Endothelial cell of hepatic sinusoid (primary cell): Measurements from ENCODE around the gene DELE1.

Source experiments
- in situ Hi-C: cut with HindIII; loops from 2 replicates; pipeline ENCODE4 v1.10.0; 2017; ENCODE audit warnings: low sequenced_read_pairs

The DELE1 gene

DNA sequence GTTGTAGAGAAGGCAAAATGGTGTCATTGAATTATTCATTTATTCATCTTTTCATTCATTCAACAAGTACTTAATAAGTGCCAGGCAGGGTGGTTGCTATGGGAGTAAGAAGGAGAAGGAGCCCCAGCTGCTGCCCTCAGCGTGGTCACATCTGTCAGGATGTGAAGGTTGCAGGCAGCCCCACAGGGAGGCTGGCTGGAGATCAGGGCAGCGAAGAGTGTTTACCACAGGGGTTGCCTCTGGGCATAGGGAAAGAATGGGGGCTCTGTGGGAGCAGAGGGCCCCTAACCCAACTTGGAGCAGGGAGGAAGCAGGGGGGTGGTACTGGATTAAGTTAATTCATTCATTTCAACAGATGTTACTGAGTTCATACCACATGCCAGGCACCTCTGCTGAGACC, 28.3 kb downstream of the DELE1 start:
- in situ Hi-C loops, result no loop called here

DNA sequence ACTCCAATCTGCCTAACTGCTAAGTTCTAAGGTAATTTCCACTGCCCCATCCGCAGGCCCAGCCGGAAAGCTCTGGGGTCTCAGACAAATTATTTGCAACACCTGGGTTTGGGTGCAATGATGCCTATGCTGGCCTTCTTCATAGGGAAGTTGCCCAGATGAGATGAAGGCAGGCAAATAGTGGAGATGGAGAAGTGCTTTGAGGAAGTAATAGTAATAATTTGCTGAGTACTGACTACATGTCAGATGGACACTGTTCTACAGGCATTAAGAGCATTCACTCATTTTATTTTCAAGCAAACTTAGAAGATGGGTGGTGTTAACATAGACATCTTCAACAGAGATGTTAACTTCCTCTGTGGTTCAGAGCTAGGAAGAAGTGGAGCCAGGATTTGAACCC, 30.5 kb downstream of the DELE1 start:
- in situ Hi-C loops, result no loop called here

- in situ Hi-C loops, result loop anchor here (5.0 kb wide), 1 partner anchor 45 kb away; no protein-coding TSS in a partner anchor
Measured at GRCh38 chr5:141957367-141957996, 33.8 kb downstream of the DELE1 start.

- in situ Hi-C loops, result loop anchor here (5.0 kb wide), 1 partner anchor 46 kb away; no protein-coding TSS in a partner anchor
Measured at GRCh38 chr5:141958113-141958512, 34.4 kb downstream of the DELE1 start, which contains the start of gene PCDH12. Gene PCDH12 (minus strand): TSS chr5:141958202. CDS start chr5:141957851, 351 bp downstream.

- in situ Hi-C loops, result loop anchor here (5.0 kb wide), 1 partner anchor 46 kb away; no protein-coding TSS in a partner anchor
Measured at GRCh38 chr5:141958546-141959172, 35.0 kb downstream of the DELE1 start.

- in situ Hi-C loops, result no loop called here
Measured at GRCh38 chr5:141960018-141960417, 36.3 kb downstream of the DELE1 start.

DNA sequence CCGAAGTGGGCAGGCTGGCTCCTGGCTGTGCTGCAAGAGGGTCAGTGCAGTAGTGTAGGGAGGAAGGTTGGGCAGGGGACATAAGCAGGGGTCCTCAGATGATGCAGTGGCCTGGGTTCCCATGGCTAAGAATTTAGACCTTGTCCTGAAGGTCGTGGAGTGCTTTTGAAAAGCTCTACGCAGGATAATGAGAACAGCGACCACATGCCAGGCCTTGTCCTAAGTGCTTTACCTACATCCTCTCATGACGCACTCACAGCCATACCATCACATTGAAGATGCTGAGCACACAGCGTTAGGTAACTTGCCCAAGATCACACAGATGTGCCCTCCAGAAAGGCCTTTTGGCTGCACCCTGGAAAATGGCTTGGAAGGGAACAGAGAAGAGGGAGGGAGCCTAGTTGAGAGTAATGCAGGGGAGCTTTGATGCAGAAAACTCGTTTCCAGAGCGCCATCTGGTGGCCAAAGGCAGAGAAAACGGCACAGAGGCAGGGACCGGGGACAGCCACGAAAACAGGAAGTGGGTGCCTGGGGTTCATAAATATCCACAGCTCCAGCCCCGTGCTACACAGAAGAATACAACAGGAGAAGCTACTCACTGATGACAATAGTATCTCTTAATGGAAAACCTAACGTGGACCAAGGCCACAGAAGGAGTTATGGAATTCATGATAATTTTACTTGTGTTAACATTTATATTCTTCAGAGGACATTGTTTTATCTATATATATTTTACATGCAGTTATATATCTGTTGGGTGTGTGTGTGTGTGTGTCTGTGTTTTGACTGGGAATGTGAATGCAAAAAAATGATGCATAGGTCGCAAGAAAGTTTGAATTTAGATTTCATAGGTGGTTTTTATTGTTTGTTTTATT, 37.0 kb downstream of the DELE1 start:
- in situ Hi-C loops, result no loop called here

GRCh38 chr5:141961466-141961865, 37.8 kb downstream of the DELE1 start:
- in situ Hi-C loops, result no loop called here

GRCh38 chr5:141963701-141964100, 40.0 kb downstream of the DELE1 start:
- in situ Hi-C loops, result no loop called here

GRCh38 chr5:141965071-141965470, 41.4 kb downstream of the DELE1 start:
- in situ Hi-C loops, result no loop called here

DNA sequence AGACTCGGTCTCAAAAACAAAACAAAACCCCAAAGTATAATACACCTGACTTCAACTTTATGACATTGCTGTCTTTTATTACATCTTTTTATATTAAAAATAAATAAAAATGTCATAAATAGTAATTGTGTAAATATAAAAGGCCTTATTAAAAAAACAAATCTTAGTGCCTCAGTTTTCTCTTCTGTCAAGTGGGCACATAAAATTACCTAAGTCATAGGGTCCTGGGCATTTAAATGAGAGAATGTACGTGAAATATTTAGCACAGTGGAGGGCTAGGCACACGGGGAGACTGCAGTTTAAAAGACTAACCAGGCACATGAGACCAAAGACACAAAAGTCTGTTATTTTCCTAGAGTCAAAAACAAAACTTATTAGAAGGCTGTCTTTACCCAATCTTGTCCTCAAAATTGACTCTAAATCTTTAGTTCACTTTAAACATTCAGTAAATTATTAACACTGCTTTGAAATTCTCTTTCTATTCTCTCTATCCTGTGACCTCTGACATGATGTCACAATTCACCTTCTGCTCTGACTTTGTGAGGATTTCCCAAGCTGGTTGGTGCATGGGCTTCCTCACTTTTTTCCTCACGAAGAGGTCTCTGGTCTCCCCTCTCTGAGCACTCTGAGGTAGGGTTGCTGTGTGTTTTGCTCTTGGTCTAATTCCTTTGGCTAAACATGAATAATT, 42.7 kb downstream of the DELE1 start:
- in situ Hi-C loops, result no loop called here

DNA sequence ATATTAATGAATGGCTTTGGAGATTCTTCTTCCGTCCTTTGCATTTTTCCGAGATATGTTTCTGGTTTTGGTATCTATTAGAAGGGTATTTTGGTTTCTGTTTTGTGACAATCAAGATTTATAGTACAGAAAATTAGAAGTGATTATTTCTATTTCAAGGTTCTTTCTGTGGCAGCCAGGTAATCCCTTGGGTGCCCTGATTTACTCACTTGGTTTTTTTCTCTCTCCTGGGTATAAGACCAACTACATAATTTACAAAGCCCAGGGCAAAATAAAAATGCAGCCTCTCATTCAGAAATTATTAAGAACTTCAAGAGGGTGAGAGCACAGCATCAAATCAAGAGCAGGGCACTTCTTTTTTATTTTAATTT, 43.3 kb downstream of the DELE1 start:
- in situ Hi-C loops, result no loop called here

DNA sequence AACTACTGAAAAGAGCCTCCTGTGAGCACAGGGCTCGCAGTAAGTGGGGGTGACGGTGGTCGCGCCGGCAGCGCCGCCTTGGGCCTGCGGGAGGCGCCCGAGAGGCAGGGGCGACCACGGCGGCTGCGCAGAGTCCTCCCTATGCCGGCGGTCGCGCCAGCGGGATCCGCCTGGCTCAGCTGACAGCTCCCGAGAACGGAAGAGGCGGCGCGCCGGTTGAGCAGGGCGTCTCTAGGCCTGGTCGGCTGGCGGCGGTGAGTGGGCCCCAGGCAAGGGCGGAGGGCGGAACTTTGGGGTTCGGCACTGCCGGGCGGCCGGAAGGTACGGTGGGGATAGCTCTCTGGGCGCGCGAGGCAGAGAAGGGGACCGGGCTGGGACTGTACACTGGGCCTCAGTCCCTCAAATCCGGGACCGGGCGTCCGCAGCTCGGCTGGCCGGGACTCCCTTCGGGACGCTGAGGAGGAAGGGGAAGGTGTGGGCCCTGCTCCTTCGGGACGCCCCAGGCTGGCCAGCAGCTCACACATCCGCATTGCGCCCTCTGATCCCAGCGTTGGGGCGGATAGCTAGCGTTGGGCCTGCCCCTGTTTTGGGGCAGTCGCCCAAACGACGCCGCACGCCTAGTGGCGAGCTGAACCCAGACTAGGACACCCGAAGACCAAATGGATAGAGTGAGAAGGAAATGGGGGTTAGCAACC, 45.4 kb downstream of the DELE1 start, which contains the start of gene RNF14:
TSS of gene RNF14 (plus strand) at position 192 of the 695 bp plus-strand sequence. CDS start 4,484 bp downstream, outside the sequence.
- in situ Hi-C loops, result no loop called here

DNA sequence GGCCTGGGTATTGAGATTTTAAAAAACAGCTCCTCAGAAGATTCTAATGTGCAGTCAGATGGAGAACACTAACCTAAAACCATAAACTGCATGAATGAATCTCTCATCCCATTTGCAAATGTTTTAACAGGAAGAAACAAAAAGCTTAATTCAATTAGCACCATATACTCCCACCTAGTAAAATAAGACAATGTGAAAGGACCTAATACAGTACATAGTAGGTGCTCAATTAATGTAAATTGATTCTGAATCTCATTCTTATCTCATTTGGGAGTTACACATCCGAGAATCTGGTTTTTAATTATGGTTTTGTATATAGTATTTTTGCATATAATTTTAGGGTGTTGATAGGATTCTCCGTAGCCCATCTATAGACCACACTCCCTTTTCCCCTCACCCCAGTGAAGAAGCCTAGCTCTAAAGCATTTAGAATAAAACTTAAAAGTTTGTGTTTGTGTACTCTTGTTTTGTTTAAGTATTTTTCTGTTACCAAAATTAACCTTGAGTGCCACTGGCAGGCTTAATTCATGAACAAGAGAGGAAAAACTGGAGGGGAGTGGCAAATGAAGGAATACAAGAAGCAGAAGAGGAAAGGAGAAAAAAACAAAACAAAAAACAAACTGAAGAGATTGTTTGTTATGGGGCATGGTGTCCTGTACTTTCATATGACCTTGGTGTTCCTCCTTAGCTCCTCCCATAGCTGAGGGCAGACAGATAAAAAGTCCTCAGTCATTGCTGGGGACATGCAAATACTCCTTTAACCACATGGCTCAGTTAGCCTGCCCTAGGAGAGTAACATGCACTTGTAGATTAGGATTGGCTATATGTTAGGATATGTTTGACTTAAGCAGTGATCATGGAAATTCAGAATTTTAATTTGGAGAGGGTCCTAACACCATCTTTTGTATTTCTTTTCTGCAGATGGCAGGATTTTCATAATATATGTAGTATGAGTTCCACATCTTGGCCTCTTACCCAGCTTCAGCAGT, 46.4 kb downstream of the DELE1 start:
- in situ Hi-C loops, result loop anchor here (10.0 kb wide), 2 partner anchors 275 to 575 kb away; no protein-coding TSS in a partner anchor

DNA sequence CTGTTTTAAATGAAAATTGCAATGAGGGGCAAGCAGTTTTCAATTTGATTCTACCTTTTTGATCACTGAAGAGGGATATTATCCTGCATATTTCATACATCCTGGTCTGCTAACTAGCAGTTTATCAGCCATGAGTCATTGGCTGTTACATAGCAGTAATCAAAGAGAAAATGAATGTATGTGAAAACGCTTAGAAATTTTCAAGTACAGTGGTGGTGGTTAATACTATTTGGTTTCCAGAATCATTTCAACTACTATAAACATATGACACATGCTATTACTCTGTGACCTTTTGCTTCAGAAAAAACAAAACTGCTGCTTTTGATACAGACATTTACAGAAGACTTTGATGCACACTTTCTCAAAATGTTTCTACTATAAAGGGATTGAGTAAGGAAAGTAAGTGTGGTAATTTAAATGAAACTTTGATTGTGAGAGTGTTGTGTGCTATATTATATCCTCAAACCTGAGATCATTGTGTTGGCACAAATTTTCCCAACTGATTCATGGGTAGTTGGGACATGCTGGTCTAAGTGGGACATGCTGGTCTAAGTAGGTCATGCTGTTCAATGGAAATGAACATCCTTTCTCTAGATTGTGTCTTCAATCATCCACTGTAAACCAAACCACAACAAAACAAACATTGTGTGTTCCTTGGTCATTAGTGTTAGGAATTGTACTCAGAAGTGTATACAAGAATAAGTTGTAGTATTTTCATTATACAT, 50.4 kb downstream of the DELE1 start:
- in situ Hi-C loops, result loop anchor here (10.0 kb wide), 2 partner anchors 279 to 571 kb away; no protein-coding TSS in a partner anchor

DNA sequence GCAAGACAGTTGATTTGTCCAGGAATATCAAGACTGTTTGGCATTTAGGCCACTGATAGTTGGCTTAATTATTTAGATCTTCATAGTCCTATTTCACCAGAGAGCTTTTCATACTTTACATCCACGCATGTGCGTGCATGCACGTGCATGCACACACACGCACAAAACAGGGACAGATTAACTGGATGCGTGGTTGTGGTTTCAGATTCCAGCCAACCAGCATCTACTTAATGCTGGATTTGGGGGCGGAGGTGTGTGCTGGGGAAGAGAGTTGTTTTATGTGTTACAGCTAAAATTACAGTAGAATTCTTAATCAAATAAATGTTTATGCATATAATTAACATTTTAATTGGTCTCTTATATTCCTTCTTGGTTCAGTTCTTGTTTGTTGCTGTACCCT, 52.5 kb downstream of the DELE1 start:
- in situ Hi-C loops, result loop anchor here (10.0 kb wide), 2 partner anchors 281 to 569 kb away; no protein-coding TSS in a partner anchor

DNA sequence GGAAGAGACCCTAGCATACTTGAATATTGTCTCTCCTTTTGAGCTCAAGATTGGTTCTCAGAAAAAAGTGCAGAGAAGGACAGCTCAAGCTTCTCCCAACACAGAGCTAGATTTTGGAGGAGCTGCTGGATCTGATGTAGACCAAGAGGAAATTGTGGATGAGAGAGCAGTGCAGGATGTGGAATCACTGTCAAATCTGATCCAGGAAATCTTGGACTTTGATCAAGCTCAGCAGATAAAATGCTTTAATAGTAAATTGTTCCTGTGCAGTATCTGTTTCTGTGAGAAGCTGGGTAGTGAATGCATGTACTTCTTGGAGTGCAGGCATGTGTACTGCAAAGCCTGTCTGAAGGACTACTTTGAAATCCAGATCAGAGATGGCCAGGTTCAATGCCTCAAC, 54.7 kb downstream of the DELE1 start:
- in situ Hi-C loops, result loop anchor here (10.0 kb wide), 2 partner anchors 284 to 566 kb away; no protein-coding TSS in a partner anchor

- in situ Hi-C loops, result no loop called here
Measured at GRCh38 chr5:141982626-141983025, 59.0 kb downstream of the DELE1 start.
